Stimulated activated CD4-positive, alpha-beta T cell treated with anti-CD3 and anti-CD28 coated beads, Interleukin-2, amount 100 ng/mL, for 24 hours (primary cell): ENCODE measurements around the gene MARK4.
"Not testable (repeated sequence)": the region's sequence is repeated elsewhere in the genome, so short reads cannot be mapped to it uniquely, and the experiment has no call there.

Source experiments
- DNase-seq, 2 donors: peaks; one replicate each; pipeline ENCODE4 v3.0.0-alpha.2; 2020

MARK4 gene

DNA sequence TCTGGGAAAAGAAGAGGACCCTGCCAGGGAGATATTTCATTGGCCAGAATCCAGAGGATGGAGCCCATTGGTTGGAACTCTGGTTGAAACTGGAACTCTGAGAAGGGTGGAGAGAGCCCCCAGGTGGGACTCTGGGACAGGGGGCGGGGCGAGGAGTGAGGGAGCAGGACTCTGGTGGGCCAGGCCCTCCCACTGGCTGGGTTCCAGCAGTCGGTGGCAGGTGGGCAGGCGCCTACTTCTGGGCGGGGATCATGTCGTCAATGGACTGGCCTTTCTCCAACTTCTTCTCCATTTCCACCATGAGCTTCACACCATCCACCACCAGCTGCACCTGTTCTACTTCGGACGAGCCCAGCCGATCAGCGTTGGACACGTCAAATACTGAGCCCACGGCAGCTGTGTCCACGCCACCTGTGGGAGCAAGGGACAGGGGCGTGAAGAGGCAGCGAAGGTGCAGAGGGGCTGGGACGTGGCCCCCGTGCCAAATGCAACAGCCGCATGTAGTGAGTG, 55.5 kb downstream of the MARK4 start:
- DNase-seq, result no peak

GRCh38 chr19:45307361-45307760, 56.3 kb downstream of the MARK4 start:
- DNase-seq, result no peak

DNA sequence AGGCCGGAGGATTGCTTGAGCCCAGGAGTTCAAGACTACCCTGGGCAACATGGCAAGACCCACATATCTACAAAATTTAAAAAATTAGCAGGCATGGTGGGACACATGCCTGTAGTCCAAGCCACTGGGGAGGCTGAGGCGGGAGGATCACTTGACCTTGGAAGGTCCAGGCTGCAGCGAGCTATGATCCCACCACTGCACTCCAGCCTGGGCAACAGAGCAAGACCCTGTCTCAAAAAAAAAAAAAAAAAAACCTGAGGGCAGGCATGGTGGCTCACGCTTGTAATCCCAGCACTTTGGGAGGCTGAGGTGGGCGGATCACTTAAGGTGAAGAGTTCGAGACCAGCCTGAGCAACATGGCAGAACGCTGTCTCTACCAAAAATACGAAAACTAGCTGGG, 58.3 kb downstream of the MARK4 start:
- not testable (repeated sequence) for DNase-seq

- DNase-seq, result no peak
Measured at GRCh38 chr19:45311621-45312020, 60.5 kb downstream of the MARK4 start.

- not testable (repeated sequence) for DNase-seq
Measured at GRCh38 chr19:45312285-45312684, 61.2 kb downstream of the MARK4 start.

GRCh38 chr19:45314708-45315245, 63.7 kb downstream of the MARK4 start:
- DNase-seq, result no peak

- DNase-seq, result no peak
Measured at GRCh38 chr19:45315304-45315703, 64.2 kb downstream of the MARK4 start.

DNA sequence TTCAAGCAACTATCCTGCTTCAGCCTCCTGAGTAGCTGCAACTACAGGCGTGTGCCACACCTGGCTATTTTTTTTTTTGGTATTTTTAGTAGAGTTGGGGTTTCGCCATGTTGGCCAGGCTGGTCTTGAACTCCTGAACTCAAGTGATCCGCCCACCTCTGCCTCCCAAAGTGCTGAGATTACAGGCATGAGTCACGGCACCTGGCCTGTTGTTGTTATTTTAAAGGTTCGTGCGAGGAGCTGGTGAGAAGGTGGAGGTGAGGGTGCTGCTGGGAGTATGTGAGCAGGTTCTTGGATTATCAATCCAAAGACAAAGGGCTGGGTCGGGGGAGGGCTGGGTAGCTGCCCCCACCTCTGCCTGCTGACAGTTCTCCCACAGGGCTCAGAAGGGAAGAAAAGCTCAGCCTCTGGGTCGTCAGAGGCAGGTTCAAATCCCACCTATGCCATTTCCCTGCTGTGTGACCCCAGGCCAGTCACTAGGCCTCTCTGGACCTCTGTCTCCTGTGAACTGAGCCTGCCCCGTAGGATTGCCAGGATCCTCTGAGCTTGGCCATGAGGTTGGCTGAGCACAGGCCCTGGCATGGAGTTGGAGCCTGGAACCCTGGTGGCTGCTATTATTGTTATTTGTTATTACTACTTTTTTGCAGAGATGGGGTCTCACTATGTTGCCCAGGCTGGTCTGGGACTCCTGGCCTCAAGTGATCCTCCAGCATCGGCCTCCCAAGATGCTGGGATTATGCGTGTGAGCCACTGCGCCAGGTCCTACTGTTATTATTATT, 70.1 kb downstream of the MARK4 start:
- DNase-seq, result no peak

GRCh38 chr19:45321848-45322247, 70.8 kb downstream of the MARK4 start:
- no peak for DNase-seq

- DNase-seq, result no peak
Measured at GRCh38 chr19:45322311-45322710, 71.2 kb downstream of the MARK4 start.

DNA sequence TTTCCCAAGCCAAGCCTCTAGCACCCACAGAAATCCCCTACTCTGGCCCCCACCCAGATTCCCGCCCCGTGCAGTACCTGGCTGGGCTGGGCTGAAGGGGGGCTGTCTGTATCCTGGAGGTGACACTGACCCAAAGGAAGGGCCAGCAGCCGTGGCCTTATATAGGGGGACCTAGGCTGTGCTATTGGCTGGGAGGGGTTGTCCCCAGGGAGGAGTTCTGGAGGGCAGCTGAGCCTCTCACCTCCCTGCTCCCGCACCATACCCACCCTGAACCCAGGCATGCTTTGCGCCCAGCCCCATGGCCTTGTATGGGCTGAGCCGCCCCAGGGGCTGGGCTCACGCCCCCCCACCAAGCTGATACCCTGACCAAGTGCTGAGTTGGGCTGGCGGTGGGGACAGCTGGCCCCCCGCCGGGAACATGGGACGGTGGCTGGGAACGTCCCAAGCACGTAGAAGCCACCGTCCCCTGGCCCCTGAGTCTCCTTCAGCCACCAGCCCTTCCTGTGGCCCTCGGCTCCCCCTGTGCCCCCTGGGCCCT, 71.7 kb downstream of the MARK4 start, which contains the start of gene CKM:
Gene CKM, minus strand, starts transcription at position 132 of the 538 bp plus-strand sequence. CDS start 3,162 bp downstream, outside the sequence.
- DNase-seq, result no peak

- DNase-seq, result no peak
Measured at GRCh38 chr19:45323671-45324081, 72.6 kb downstream of the MARK4 start.

- DNase-seq, result no peak
Measured at GRCh38 chr19:45324349-45324907, 73.4 kb downstream of the MARK4 start.

GRCh38 chr19:45327404-45328143, 76.5 kb downstream of the MARK4 start:
- DNase-seq, result no peak

DNA sequence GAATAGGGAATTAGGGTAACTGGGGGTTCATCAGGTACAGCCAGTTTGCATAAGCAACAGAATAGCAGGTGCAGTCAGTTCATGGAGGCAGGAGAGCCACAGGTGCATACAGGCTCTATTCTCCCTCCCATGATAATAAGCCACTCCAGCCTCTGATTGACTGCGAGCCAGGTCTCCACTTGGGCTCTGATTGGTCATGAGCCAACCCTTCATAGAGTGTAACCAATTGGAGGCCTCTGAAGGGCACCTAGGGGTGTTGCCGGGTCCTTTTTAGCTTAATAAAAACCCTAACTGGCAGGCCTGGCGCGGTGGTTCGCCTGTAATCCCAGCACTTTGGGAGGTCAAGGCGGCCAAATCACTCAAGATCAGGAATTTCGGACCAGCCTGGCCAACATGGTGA, 80.3 kb downstream of the MARK4 start:
- DNase-seq, result no peak

- no peak for DNase-seq
Measured at GRCh38 chr19:45333609-45334303, 82.7 kb downstream of the MARK4 start.

- DNase-seq, result not testable (repeated sequence)
Measured at GRCh38 chr19:45334881-45335280, 83.8 kb downstream of the MARK4 start.

DNA sequence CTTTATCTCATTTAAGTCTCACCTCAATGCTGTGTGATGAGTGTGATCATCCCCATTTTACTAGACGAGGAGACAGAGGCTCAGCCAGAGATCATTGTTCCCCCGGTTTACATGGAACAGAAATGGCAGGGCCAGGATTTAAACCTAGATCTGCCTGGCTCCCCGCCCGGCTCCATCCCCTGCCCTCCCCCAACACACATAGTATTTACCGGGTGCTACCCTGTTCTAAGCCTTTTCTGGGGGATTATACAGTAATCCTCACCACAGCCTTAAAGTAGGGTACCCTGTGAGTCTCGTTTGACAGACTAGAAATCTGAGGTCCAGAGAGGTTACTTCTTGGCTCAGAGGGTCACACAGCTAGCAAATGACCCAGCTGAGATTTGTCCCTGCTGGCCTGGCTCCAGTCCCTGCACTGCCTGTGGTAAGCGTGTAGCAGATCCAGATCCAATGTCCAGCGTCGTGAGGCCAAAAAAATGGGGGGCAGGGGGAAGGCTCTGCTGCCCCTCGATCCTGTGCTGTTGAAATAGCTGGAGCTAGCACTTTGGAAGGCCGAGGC, 85.7 kb downstream of the MARK4 start:
- no peak for DNase-seq

GRCh38 chr19:45339629-45340028, 88.6 kb downstream of the MARK4 start:
- no peak for DNase-seq

- DNase-seq, result peak; percentile 37 to 49
Measured at GRCh38 chr19:45340232-45340898, 89.3 kb downstream of the MARK4 start, which contains the start of gene KLC3. KLC3 (plus strand) TSS chr19:45340750; CDS start chr19:45345542, 4,792 bp downstream.

- no peak for DNase-seq
Measured at GRCh38 chr19:45340899-45341453, 89.9 kb downstream of the MARK4 start.
